ENCODE measurements around the gene ADGRB3.

GRCh38 chr6:69422020-69422419 lies 786.9 kb downstream of the ADGRB3 start:
- TF ChIP-seq CTCF (conservative IDR thresholded peaks at IDR 0.05; ENCODE audit: low read depth, low read length) (no peak), EZH2 (IDR thresholded peaks at IDR 0.05; ENCODE audit: low read length, unreplicated experiment) (no peak)
